Gastroesophageal sphincter (tissue), 4 donors: Measurements from ENCODE around the gene VAV2. TPM values are rescaled to one million over a fixed set of nuclear protein-coding genes. Genes with fewer than 3 reads are reported as not detected.

Source experiments
- ATAC-seq: fragments of 150-250 bp; one replicate; pipeline ENCODE4 v1.9.1; 2016; ENCODE audit warnings: mild to moderate bottlenecking, moderate library complexity
- H3K27ac ChIP-seq, 4 donors: fragments of 200-600 bp; sonication (generic) in 3 of 4; 1 replicate in 3 of 4; 2 replicates in 1 of 4; pipeline ENCODE4 v1.5.1; 2016 to 2019
- H3K27me3 ChIP-seq: fragments of 200-600 bp; sonication (generic); one replicate; pipeline ENCODE4 v1.5.1; 2019
- H3K36me3 ChIP-seq, 2 donors: fragments of 200-600 bp; sonication (generic); one replicate each; pipeline ENCODE4 v1.5.1; 2019; ENCODE audit warnings: control low read depth in 1 of 2
- H3K4me1 ChIP-seq, 3 donors: fragments of 200-600 bp; sonication (generic); 1 replicate in 2 of 3; 2 replicates in 1 of 3; pipeline ENCODE4 v1.5.1; 2016 to 2019; ENCODE audit warnings: control low read depth in 2 of 3
- H3K4me3 ChIP-seq, 2 donors: fragments of 200-600 bp; sonication (generic); one replicate each; pipeline ENCODE4 v1.5.1; 2019; ENCODE audit warnings: mild to moderate bottlenecking in 1 of 2, moderate library complexity in 1 of 2
- H3K9me3 ChIP-seq, 3 donors: fragments of 200-600 bp; sonication (generic); one replicate each; pipeline ENCODE4 v1.5.1; 2017 to 2019; ENCODE audit warnings: control low read depth in 2 of 3
- EP300 ChIP-seq: sonication (generic); formaldehyde crosslinking; IDR thresholded peaks from one replicate; pipeline ENCODE4 v1.6.1; 2017; ENCODE audit warnings: antibody characterized with exemption, mild to moderate bottlenecking
- POLR2A ChIP-seq, 2 donors: fragments of 450-650 bp; IDR thresholded peaks; one replicate each; pipeline ENCODE4 v1.6.1; 2017; ENCODE audit warnings: antibody characterized with exemption in 2 of 2, mild to moderate bottlenecking in 2 of 2, moderate library complexity in 1 of 2
- POLR2AphosphoS5 ChIP-seq: sonication (generic); formaldehyde crosslinking; IDR thresholded peaks from one replicate; pipeline ENCODE4 v1.6.1; 2017; ENCODE audit warnings: antibody characterized with exemption
- WGBS, 2 donors: methylation state at CpG; one replicate each; pipeline ENCODE4 v1.1.5; 2018; ENCODE audit warnings: low coverage in 1 of 2; 5-methylcytosine and 5-hydroxymethylcytosine counted together
- total RNA-seq, 4 donors: library from RNA; depleted of rRNA; stranded (reverse); fragments of >200 nt; gene quantifications; one replicate each; pipeline ENCODE4 v1.1.0, GENCODE V29; 2016
- TF ChIP-seq, protein P1 (sequence below), 4 experiments: fragments of 200-600 bp in 2 of 4; fragments of 450-650 bp in 2 of 4; sonication (generic) in 1 of 4; IDR thresholded peaks; one replicate each; pipeline ENCODE4 v1.5.1; 2017 to 2019; ENCODE audit warnings: antibody characterized with exemption in 4 of 4, mild to moderate bottlenecking in 2 of 4, moderate library complexity in 2 of 4

VAV2 gene
- total RNA-seq, 4 donors from 2014 or later: 7.7 to 16.8 (median 8.9) TPM

DNA sequence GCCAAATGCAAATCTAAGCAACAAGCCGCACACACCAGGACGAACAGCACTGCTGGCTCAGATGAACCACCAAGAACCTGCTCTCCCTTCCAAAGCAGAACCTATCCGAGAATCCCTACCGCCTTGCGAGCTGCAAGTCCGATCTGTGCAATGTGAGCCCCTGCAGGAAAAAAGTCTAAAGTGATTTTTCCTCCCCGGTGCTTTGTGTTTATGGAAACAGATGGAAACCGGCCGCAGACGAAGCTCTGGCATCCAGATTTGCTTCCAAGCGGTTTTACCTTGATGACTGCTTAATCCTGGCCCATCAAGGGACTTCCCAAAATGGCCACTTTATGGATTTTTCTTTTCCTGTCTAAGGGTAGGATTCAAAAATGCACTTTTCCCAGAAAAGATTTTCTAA is 112.5 kb downstream of the VAV2 start:
- Histone ChIP-seq H3K4me3 (no peak overlapping the region), H3K9me3 (no peaks in the 10 kb centered on the region), H3K27me3 (no peaks in the 10 kb centered on the region), H3K36me3 (no peaks in the 10 kb centered on the region), H3K4me1 (peaks cover 0 to 5% (median 0%) of the 10 kb centered on the region in 3 donors), H3K27ac (no peak overlapping the region)
- TF ChIP-seq EP300 (no peak), POLR2A (IDR thresholded peaks at IDR 0.05) (no peak), POLR2AphosphoS5 (no peak)
- TF ChIP-seq, protein P1, sequence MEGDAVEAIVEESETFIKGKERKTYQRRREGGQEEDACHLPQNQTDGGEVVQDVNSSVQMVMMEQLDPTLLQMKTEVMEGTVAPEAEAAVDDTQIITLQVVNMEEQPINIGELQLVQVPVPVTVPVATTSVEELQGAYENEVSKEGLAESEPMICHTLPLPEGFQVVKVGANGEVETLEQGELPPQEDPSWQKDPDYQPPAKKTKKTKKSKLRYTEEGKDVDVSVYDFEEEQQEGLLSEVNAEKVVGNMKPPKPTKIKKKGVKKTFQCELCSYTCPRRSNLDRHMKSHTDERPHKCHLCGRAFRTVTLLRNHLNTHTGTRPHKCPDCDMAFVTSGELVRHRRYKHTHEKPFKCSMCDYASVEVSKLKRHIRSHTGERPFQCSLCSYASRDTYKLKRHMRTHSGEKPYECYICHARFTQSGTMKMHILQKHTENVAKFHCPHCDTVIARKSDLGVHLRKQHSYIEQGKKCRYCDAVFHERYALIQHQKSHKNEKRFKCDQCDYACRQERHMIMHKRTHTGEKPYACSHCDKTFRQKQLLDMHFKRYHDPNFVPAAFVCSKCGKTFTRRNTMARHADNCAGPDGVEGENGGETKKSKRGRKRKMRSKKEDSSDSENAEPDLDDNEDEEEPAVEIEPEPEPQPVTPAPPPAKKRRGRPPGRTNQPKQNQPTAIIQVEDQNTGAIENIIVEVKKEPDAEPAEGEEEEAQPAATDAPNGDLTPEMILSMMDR (IDR thresholded peaks at IDR 0.05): no peak
- ATAC-seq: no peak
- 66 to 75% methylated on average over 9 to 10 of the region's 11 CpGs for WGBS, 2 donors

DNA sequence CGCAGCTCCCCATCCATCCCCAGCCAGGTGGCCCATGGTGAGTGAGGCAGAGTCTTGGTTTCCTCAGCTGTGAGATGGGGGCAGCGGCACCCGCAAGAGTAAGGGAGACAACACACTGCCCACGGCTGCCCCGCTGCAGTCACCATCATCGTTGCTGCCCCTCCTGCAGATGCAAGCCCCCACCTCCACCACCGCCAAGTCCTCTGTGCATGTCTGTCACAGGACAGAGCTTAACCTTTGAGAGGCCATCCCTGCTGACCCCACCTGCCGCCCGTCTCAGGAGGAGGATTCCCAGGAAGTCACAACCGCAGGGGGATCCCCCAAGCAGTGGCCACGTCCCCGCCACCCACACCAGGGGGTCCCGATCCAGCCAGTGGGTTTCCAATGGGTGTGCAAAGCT is 113.7 kb downstream of the VAV2 start:
- no peak for ATAC-seq
- Histone ChIP-seq H3K9me3 (no peaks in the 10 kb centered on the region), H3K4me3 (no peak overlapping the region), H3K27ac (no peak overlapping the region), H3K4me1 (peaks cover 0 to 5% (median 0%) of the 10 kb centered on the region in 3 donors), H3K36me3 (no peaks in the 10 kb centered on the region), H3K27me3 (no peaks in the 10 kb centered on the region)
- no CpG with 5 or more reads among the region's 13 CpGs for WGBS, 2 donors
- no peak for TF ChIP-seq EP300
- TF ChIP-seq, protein P1 (IDR thresholded peaks at IDR 0.05): no peak
- TF ChIP-seq POLR2AphosphoS5: no peak
- no peak for TF ChIP-seq POLR2A (IDR thresholded peaks at IDR 0.05)

DNA sequence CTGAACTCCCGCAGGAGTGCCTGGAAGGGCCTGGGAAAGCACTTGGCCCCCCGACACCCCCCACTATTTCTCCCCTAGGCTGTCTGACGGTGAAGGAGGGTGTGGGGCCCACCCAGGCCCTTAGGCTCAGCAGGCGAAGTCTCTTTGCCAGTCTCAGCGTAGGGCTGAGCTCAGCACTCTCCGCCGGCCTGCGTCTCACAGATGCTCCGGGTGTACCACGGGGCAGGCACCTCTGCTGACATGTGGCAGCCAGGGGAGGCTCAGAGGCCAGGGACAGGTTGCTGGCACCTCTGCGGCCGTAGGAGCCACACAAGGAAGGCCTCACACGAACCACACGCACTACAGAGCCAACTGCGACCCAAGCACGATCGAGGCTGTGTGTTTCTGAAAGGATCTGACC is 114.2 kb downstream of the VAV2 start:
- H3K27ac ChIP-seq: no peak overlapping the region
- peaks cover 0 to 5% (median 0%) of the 10 kb centered on the region in 3 donors for H3K4me1 ChIP-seq
- 67 to 80% methylated on average over 1 of the region's 17 CpGs for WGBS, 2 donors
- H3K27me3 ChIP-seq: no peaks in the 10 kb centered on the region
- no peak overlapping the region for H3K4me3 ChIP-seq
- H3K9me3 ChIP-seq: no peaks in the 10 kb centered on the region
- H3K36me3 ChIP-seq: no peaks in the 10 kb centered on the region
- no peak for ATAC-seq
- TF ChIP-seq, protein P1 (IDR thresholded peaks at IDR 0.05): no peak
- TF ChIP-seq EP300: no peak
- TF ChIP-seq POLR2A (IDR thresholded peaks at IDR 0.05): no peak

DNA sequence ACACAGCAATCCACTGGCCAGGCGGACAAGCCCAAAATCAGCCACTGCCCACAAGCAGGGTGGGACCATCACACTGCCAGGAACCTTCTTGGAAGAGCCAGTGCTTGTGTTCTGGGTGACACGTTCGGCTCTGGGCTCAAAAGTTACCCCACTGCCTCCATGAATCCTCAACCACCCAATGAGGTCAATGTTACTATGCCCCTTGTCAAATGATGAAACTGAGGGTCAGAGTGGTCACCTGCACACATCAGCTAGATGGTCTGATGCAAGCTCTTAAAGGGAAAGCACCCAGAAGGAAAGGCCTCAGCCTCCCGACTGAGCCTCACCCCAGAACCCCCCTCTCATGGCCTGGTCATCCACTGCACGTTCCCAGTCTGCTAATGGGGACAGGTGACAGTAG is 114.8 kb downstream of the VAV2 start:
- Histone ChIP-seq H3K4me3 (no peak overlapping the region), H3K9me3 (no peaks in the 10 kb centered on the region), H3K27ac (no peak overlapping the region), H3K4me1 (peaks cover 0 to 5% (median 0%) of the 10 kb centered on the region in 3 donors), H3K27me3 (no peaks in the 10 kb centered on the region), H3K36me3 (no peaks in the 10 kb centered on the region)
- TF ChIP-seq, protein P1 (IDR thresholded peaks at IDR 0.05): no peak
- TF ChIP-seq POLR2A (IDR thresholded peaks at IDR 0.05) (no peak), EP300 (no peak), POLR2AphosphoS5 (no peak)
- ATAC-seq: no peak
- WGBS, 2 donors: no CpG with 5 or more reads among the region's 5 CpGs

DNA sequence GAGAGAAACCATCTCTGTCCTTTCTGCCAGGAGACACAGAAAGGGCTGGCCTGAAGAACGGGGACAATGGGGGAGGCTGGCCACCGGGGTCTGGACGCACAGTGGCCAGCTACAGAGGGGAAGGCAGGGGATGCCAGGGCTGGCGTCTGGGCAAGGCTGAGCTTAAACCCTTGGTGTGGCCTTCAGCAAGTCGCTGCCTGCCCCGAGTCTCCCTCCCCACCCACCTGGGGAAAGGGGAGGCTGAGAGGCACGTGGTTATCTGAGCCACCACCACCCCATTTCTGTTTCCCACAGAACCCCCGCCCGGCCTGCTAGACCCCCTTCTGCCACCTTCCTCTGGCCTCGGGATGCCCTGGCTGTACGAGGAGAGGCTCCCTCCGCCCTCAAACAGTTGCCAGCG is 115.3 kb downstream of the VAV2 start:
- Histone ChIP-seq H3K4me1 (peaks cover 0 to 3% (median 0%) of the 10 kb centered on the region in 3 donors), H3K36me3 (no peaks in the 10 kb centered on the region), H3K9me3 (no peaks in the 10 kb centered on the region), H3K27ac (no peak overlapping the region), H3K27me3 (no peaks in the 10 kb centered on the region), H3K4me3 (no peak overlapping the region)
- no peak for ATAC-seq
- 79 to 92% methylated on average over 7 to 8 of the region's 13 CpGs for WGBS, 2 donors
- TF ChIP-seq, protein P1 (IDR thresholded peaks at IDR 0.05): no peak
- no peak for TF ChIP-seq POLR2A (IDR thresholded peaks at IDR 0.05)
- no peak for TF ChIP-seq POLR2AphosphoS5
- TF ChIP-seq EP300: no peak
